GM10248 (cell line): ENCODE measurements around the gene KPNA2.
"Not testable (repeated sequence)": the region's sequence is repeated elsewhere in the genome, so short reads cannot be mapped to it uniquely, and the experiment has no call there.

Source experiments
- CTCF ChIA-PET: fragments of 300-600 bp; sonication (Branson Sonifier 250); formaldehyde crosslinking; extraction: SDS; loops from one replicate; lab custom pipeline; 2021; ENCODE audit warnings: antibody characterized with exemption; lab: Yijun Ruan, JAX
- POLR2A ChIA-PET: fragments of 350-650 bp; sonication (Branson Sonifier 250); formaldehyde crosslinking; extraction: SDS; loops from one replicate; lab custom pipeline; 2020; ENCODE audit warnings: antibody characterized with exemption; lab: Yijun Ruan, JAX
- DNase-seq: peaks from one replicate; pipeline ENCODE4 v3.0.0; 2012; ENCODE audit errors: extremely low spot score
- TF ChIP-seq, protein P1 (sequence below): IDR thresholded peaks from 2 replicates; pipeline ENCODE4 v1.5.1; 2012; ENCODE audit warnings: mild to moderate bottlenecking, low read depth; ENCODE audit errors: extremely low read depth, missing control alignments, control extremely low read depth

KPNA2 gene

GRCh38 chr17:68034452-68034776 lies 1.1 kb upstream of the KPNA2 start:
- ChIA-PET POLR2A (no interaction called here), CTCF (no interaction called here)
- TF ChIP-seq, protein P1, sequence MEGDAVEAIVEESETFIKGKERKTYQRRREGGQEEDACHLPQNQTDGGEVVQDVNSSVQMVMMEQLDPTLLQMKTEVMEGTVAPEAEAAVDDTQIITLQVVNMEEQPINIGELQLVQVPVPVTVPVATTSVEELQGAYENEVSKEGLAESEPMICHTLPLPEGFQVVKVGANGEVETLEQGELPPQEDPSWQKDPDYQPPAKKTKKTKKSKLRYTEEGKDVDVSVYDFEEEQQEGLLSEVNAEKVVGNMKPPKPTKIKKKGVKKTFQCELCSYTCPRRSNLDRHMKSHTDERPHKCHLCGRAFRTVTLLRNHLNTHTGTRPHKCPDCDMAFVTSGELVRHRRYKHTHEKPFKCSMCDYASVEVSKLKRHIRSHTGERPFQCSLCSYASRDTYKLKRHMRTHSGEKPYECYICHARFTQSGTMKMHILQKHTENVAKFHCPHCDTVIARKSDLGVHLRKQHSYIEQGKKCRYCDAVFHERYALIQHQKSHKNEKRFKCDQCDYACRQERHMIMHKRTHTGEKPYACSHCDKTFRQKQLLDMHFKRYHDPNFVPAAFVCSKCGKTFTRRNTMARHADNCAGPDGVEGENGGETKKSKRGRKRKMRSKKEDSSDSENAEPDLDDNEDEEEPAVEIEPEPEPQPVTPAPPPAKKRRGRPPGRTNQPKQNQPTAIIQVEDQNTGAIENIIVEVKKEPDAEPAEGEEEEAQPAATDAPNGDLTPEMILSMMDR = no peak

GRCh38 chr17:68035131-68035522 lies 408 bp upstream of the KPNA2 start:
- TF ChIP-seq, protein P1 = no peak
- ChIA-PET CTCF (interaction anchor here (2.1 kb wide), 1 partner anchor 15 kb away, joined by 5 read pairs; no protein-coding TSS in a partner anchor), POLR2A (interaction anchor here (0.9 kb wide), 1 partner anchor 28 kb away, joined by 3 read pairs; no protein-coding TSS in a partner anchor)
- DNase-seq = no peak

More at GRCh38 chr17:68034452-68034776, 1.1 kb upstream of the KPNA2 start:
- no peak for DNase-seq

DNA sequence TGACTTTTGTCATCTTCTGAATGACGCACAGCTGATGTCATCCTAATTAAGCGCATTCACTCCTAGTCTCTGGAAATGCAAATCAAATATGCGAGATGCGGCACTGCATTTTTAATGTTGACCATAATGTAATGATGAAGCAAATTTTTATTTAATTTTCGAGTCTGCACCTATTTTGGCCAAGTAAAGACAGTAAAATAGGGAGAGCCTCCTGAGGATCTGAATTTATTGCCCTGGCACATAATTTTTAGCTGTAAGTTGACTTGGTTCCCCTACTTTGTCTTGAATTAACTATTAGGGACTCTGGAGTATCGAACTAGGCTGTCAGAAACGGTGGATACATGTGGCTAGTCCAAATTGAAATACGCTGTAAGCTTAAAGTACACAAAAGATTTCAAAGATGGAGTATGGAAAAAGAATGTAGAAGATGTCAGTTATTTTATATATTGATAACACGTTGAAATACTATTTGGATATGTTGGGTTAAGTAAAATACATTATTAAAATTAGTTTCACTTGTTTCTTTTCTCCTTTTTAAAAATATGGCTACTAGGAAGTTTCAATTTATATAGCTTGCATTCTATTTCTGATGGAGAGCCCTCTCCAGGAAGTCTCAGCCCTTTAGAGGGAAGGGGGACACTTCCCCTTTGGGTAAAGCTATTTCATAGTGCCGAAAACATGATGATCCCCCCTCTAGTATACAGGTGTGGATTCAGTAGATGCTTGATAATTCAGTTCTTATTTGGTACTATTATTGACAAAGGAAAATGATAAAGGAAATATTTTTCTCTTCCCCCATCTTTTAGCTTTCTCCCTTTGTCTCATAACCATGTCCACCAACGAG lies 991 bp downstream of the KPNA2 start:
- TF ChIP-seq, protein P1 = no peak

DNA sequence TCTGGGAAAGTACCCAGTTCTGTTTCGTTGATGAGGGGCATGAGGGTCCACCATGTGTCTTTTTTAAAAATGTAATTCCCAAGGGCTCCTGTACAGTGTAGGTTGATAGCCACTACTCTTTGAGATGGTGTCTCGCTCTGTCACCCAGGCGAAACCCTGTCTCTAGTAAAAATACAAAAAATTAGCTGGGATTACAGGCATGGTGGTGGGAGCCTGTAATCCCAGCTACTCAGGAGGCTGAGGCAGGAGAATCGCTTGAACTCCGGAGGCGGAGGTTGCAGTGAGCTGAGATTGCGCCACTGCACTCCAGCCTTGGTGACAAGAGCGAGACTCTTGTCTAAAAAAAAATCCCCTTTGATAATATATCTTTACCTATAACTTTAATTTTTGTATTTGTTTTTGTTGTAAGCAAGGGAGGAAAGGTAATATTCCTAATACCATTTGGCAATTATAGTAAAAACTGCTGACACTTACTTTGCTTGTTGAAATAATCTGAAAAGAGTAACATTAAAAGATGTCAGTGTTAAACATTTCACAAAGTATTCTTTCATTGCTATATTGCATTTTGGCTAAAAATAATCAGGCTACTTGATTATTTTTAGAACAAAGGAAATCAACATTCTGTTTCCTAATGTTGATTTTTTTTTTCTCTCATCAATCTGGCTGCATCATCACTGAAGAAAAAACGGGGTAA lies 11.8 kb downstream of the KPNA2 start:
- POLR2A ChIA-PET = no interaction called here
- TF ChIP-seq, protein P1 = no peak
- CTCF ChIA-PET = interaction anchor here (1.4 kb wide), 1 partner anchor 10 kb away, joined by 3 read pairs; no protein-coding TSS in a partner anchor
- DNase-seq = no peak

More for the DNA sequence above, 991 bp downstream of the KPNA2 start:
- no peak for DNase-seq
- POLR2A ChIA-PET = interaction anchor here (0.6 to 1.1 kb wide), 3 partner anchors 17 to 1290 kb away, joined by 3 to 4 read pairs (median 3); no protein-coding TSS in a partner anchor
- CTCF ChIA-PET = interaction anchor here (0.8 to 2.1 kb wide), 4 partner anchors 8 to 429 kb away, joined by 3 to 5 read pairs (median 4); no protein-coding TSS in a partner anchor

- POLR2A ChIA-PET, CTCF ChIA-PET: not testable (repeated sequence)
Measured at GRCh38 chr17:68047890-68048542, 12.5 kb downstream of the KPNA2 start.

DNA sequence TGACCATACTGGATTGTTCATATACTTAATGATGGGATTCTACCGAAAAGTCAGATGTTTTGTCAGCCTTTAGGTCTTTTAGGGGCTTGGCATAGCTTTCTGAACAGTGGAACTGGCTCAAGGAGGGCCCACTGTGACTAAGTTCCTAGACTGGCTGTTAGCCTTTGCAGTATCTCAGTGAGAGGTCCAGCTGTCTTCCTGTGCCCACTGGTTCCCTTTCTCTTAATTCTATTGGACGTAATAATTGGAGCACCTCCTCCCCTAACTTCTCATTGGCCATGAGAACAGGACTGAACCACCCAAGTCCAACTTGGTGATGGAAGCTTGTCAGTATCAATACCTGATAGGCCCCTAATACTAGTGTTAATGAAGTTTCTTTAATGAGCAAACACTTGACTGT lies 13.5 kb downstream of the KPNA2 start:
- TF ChIP-seq, protein P1 = no peak
- ChIA-PET CTCF (no interaction called here), POLR2A (no interaction called here)
- no peak for DNase-seq

More at GRCh38 chr17:68047890-68048542, 12.5 kb downstream of the KPNA2 start:
- DNase-seq = not testable (repeated sequence)

DNA sequence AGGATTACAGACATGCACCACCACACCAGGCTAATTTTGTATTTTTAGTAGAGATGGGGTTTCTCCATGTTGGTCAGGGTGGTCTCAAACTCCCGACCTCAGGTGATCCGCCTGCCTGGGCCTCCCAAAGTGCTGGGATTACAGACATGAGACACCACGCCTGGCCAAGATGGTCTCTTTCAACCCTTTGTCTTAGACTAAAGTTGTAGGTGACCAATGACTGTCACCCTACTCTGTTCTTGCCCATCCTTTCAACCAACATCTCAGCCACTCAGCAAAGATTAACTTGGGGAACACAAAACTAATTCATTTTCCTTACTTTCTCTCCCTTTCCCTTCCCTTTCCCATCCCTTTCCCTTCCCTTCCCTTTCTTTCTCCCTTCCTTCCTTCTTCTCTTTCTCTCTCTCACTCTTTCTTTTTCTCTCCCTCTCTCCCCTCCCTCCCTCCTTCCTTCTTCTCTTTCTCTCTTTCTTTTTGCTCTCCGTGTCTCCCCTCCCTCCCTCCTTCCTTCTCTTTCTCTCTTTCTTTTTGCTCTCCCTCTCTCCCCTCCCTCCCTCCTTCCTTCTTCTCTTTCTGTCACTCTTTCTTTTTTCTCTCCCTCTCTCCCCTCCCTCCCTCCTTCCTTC lies 14.4 kb downstream of the KPNA2 start:
- POLR2A ChIA-PET, DNase-seq, CTCF ChIA-PET: not testable (repeated sequence)

DNA sequence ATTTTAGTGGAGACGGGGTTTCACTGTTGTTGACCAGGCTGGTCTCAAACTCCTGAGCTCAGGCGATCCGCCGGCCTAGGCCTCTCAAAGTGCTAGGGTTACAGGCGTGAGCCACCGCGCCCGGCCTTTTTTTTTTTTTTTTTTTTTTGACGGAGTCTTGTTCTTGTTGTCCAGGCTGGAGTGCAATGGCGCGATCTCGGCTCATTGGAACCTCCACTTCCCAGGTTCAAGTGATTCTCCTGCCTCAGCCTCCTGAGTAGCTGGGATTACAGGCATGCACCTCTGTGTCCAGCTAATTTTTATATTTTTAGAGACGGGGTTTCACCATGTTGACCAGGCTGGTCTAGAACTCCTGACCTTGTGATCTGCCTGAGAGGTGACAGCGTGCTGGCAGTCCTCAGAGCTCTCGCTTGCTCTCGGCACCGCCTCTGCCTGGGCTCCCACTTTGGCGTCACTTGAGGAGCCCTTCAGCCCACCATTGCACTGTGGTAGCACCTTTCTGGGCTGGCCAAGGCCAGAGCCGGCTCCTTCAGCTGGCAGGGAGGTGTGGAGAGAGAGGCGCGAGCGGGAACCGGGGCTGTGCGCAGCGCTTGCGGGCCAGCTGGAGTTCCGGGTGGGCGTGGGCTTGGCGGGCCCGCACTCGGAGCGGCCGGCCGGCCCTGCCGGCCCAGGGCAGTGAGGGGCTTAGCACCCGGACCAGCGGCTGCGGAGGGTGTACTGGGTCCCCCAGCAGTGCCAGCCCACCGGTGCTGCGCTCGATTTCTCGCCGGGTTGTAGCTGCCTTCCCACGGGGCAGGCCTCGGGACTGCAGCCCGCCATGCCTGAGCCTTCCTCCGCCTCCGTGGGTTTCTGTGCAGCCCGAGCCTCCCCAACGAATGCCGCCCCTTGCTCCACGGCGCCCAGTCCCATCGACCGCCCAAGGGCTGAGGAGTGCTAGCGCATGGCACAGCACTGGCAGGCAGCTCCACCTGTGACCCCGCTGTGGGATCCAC lies 16.1 kb downstream of the KPNA2 start:
- DNase-seq, POLR2A ChIA-PET: not testable (repeated sequence)
- CTCF ChIA-PET = interaction anchor here (1.6 kb wide), 1 partner anchor 8 kb away, joined by 4 read pairs; no protein-coding TSS in a partner anchor
